SK-N-SH (cell line): Measurements from ENCODE around the gene SIX5. TPM values are rescaled to one million over a fixed set of nuclear protein-coding genes. Genes with fewer than 3 reads are reported as not detected.

Source experiments
- CTCF ChIA-PET: fragments of 300-600, 350-600 bp; formaldehyde crosslinking; extraction: SDS; loops from one replicate; lab custom pipeline; 2021; lab: Yijun Ruan, JAX
- POLR2A ChIA-PET: fragments of 350-600 bp; sonication (Branson Sonifier 250); formaldehyde crosslinking; extraction: SDS; loops from one replicate; lab custom pipeline; 2020; ENCODE audit warnings: antibody characterized with exemption, inconsistent platforms; lab: Yijun Ruan, JAX
- DNase-seq: peaks from one replicate; pipeline ENCODE4 v3.0.0; 2012
- H2AFZ ChIP-seq: fragments of 200-600 bp; sonication (generic); 2 replicates; pipeline ENCODE4 v1.8.1; 2016; ENCODE audit warnings: antibody characterized with exemption, mild to moderate bottlenecking, low read depth
- H3F3A ChIP-seq: fragments of 200-600 bp; sonication (generic); replicated peaks from 2 replicates; pipeline ENCODE3; 2016; ENCODE audit warnings: antibody characterized with exemption, mild to moderate bottlenecking; ENCODE audit not compliant: insufficient read depth
- H3K27ac ChIP-seq, 2 experiments: fragments of 200-500 bp in 1 of 2; fragments of 200-600 bp in 1 of 2; sonication (Bioruptor generic) in 1 of 2; sonication (generic), shearing (Covaris generic) in 1 of 2; 2 replicates each; pipeline versions ENCODE4 v1.5.1 to v1.6.1; 2014 to 2016; ENCODE audit warnings: low read depth in 2 of 2, inconsistent platforms in 1 of 2, low read length in 1 of 2, mild to moderate bottlenecking in 1 of 2, mixed read lengths in 1 of 2
- H3K27me3 ChIP-seq: fragments of 200-600 bp; sonication (generic), shearing (Covaris generic); 2 replicates; pipeline ENCODE4 v1.6.1; 2016; ENCODE audit warnings: mixed run types; ENCODE audit not compliant: insufficient read depth
- H3K36me3 ChIP-seq, 2 experiments: fragments of 200-500 bp in 1 of 2; fragments of 200-600 bp in 1 of 2; sonication (Bioruptor generic) in 1 of 2; sonication (generic) in 1 of 2; replicated peaks in 1 of 2; 2 replicates each; pipeline versions ENCODE3 to v1.5.1; 2014 to 2016; ENCODE audit warnings: low read length in 1 of 2, mild to moderate bottlenecking in 1 of 2; ENCODE audit not compliant: insufficient read depth in 2 of 2, control insufficient read depth in 1 of 2
- H3K4me1 ChIP-seq, 2 experiments: fragments of 200-500 bp in 1 of 2; fragments of 200-600 bp in 1 of 2; sonication (Bioruptor generic) in 1 of 2; sonication (generic), shearing (Covaris generic) in 1 of 2; 2 replicates each; pipeline versions ENCODE4 v1.5.1 to v1.6.1; 2014 to 2016; ENCODE audit warnings: low read depth in 1 of 2, low read length in 1 of 2, mixed run types in 1 of 2; ENCODE audit not compliant: insufficient read depth in 2 of 2, control insufficient read depth in 1 of 2
- H3K4me2 ChIP-seq: fragments of 200-600 bp; sonication (generic), shearing (Covaris generic); 2 replicates; pipeline ENCODE4 v1.6.1; 2017; ENCODE audit warnings: mixed run types
- H3K4me3 ChIP-seq, 2 experiments: fragments of 200-500 bp in 1 of 2; fragments of 200-600 bp in 1 of 2; sonication (Bioruptor generic) in 1 of 2; sonication (generic), shearing (Covaris generic) in 1 of 2; 2 replicates each; pipeline versions ENCODE4 v1.5.1 to v1.8.1; 2014 to 2016; ENCODE audit warnings: low read depth in 2 of 2, inconsistent platforms in 1 of 2, low read length in 1 of 2, mild to moderate bottlenecking in 1 of 2, mixed read lengths in 1 of 2, moderate library complexity in 1 of 2
- H3K79me2 ChIP-seq: fragments of 200-600 bp; sonication (generic); 2 replicates; pipeline ENCODE4 v1.8.1; 2017; ENCODE audit warnings: mild to moderate bottlenecking; ENCODE audit not compliant: insufficient read depth
- H3K9ac ChIP-seq: fragments of 200-600 bp; sonication (generic); 2 replicates; pipeline ENCODE4 v1.6.1; 2017; ENCODE audit warnings: mixed run types
- H3K9me2 ChIP-seq: fragments of 200-600 bp; sonication (generic); 2 replicates; pipeline ENCODE4 v1.6.1; 2017; ENCODE audit warnings: mixed run types
- H3K9me3 ChIP-seq: fragments of 200-600 bp; sonication (generic); 2 replicates; pipeline ENCODE4 v1.6.1; 2017; ENCODE audit warnings: mixed run types, mild to moderate bottlenecking, moderate library complexity
- H4K20me1 ChIP-seq: fragments of 200-600 bp; sonication (generic); 2 replicates; pipeline ENCODE4 v1.6.1; 2017; ENCODE audit warnings: mild to moderate bottlenecking, mixed run types; ENCODE audit not compliant: insufficient read depth
- ELF1 ChIP-seq: IDR thresholded peaks from 2 replicates; pipeline ENCODE4 v1.4.0; 2012
- FOXM1 ChIP-seq: IDR thresholded peaks from 2 replicates; pipeline ENCODE4 v1.4.0; 2012; ENCODE audit warnings: low read depth, mild to moderate bottlenecking
- JUND ChIP-seq: IDR thresholded peaks from 2 replicates; pipeline ENCODE4 v1.4.0; 2012
- NRF1 ChIP-seq: IDR thresholded peaks from 2 replicates; pipeline ENCODE4 v1.6.1; 2012; ENCODE audit warnings: low read depth, mild to moderate bottlenecking, low read length
- RCOR1 ChIP-seq: fragments of 150-350 bp; IDR thresholded peaks from 2 replicates; pipeline ENCODE4 v1.6.1; 2017; ENCODE audit warnings: antibody characterized with exemption, low read length
- RXRA ChIP-seq: IDR thresholded peaks from 2 replicates; pipeline ENCODE4 v1.4.0; 2012; ENCODE audit warnings: low read depth, mild to moderate bottlenecking, borderline replicate concordance
- SMC3 ChIP-seq: IDR thresholded peaks from 2 replicates; pipeline ENCODE4 v1.6.1; 2012; ENCODE audit warnings: low read depth, low read length, improper control_type of control experiment
- TAF1 ChIP-seq: IDR thresholded peaks from 2 replicates; pipeline ENCODE4 v1.6.1; 2012; ENCODE audit warnings: low read depth, mild to moderate bottlenecking, low read length, moderate library complexity, borderline replicate concordance
- TCF12 ChIP-seq: IDR thresholded peaks from 2 replicates; pipeline ENCODE4 v1.4.0; 2012
- WGBS: methylation state at CpG from one replicate; pipeline ENCODE4 v1.1.6; 2017; ENCODE audit warnings: low lambda C conversion rate; 5-methylcytosine and 5-hydroxymethylcytosine counted together
- polyA plus RNA-seq, 3 experiments: library from polyadenylated mRNA; depleted of rRNA; stranded (reverse); fragments of >200 nt; gene quantifications; 2 replicates each; pipeline ENCODE4 v1.2.3, GENCODE V29; 2012
- TF ChIP-seq, protein P1 (sequence below): fragments of 150-350 bp; IDR thresholded peaks from 2 replicates; pipeline ENCODE4 v1.6.1; 2016; ENCODE audit warnings: mild to moderate bottlenecking, low read depth, low read length
- TF ChIP-seq, protein P2 (sequence below): IDR thresholded peaks from 2 replicates; pipeline ENCODE4; 2012
- TF ChIP-seq, protein P3 (sequence below): fragments of 200-600 bp; sonication (generic); IDR thresholded peaks from 2 replicates; pipeline ENCODE4 v1.6.1; 2017; ENCODE audit warnings: antibody characterized with exemption, mild to moderate bottlenecking, moderate library complexity
- TF ChIP-seq, protein P4 (sequence below): fragments of 150-350 bp; IDR thresholded peaks from 2 replicates; pipeline ENCODE4 v1.6.1; 2017; ENCODE audit warnings: antibody characterized with exemption, low read length, low read depth, borderline replicate concordance

SIX5 gene
- polyA plus RNA-seq, 1 of the 3 experiments (the other 2 are of a cell fraction) = 8.4 TPM

DNA sequence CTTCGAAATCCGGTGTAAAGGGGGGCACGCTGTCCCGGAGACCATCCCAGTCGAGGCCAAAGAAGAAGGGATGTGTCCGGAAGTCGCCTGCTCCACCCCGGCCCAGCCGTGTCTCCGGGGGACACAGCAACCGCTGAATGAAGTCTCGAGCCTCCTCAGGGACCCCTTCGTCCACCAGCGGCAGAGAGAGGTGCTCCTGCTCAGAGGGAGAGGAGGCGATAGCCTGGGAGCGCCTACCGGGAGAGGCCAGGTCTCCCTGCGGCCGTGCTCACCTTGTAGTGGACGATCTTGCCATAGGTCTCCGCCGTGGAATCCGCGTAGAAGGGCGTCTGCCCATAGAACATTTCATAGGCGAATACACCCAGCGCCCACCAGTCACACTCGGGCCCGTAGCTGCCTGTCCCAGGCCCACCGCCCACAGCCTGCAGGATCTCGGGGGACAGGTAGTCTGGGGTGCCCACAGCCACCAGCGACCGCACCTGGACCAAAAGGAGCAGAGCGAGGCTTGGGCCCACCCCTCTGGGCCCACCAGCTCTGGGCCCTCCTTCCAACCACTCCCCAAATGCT is 8.4 kb upstream of the SIX5 start (continued):
- TF ChIP-seq, protein P1, sequence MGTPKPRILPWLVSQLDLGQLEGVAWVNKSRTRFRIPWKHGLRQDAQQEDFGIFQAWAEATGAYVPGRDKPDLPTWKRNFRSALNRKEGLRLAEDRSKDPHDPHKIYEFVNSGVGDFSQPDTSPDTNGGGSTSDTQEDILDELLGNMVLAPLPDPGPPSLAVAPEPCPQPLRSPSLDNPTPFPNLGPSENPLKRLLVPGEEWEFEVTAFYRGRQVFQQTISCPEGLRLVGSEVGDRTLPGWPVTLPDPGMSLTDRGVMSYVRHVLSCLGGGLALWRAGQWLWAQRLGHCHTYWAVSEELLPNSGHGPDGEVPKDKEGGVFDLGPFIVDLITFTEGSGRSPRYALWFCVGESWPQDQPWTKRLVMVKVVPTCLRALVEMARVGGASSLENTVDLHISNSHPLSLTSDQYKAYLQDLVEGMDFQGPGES = no peak
- TF ChIP-seq RCOR1 (no peak), FOXM1 (no peak)

DNA sequence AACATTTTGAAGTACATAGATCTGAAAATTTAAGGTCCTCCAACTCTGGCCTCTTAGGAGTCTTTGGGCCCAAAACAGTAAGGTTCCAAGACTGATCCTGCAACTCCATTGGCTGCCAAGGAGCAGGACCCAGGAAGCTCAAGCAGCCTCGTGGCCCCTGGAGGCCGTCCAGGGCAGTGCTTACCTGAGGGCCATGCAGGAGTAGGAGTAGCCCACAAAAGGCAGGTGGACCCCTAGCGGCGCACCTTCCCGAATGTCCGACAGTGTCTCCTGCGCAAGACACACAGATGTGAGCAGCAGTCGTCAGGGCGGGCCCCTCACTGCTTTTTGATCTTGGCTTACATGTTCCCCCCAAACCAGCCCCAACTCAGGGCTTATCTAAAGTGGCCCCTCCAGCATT is 5.7 kb upstream of the SIX5 start:
- Histone ChIP-seq H3K79me2 (peaks cover 5% of the 10 kb centered on the region; the same call in 1 of the 2 replicates), H4K20me1 (peaks cover 13% of the 10 kb centered on the region; the same call in 1 of the 2 replicates), H3K4me1 (peaks cover 5 to 12% of the 10 kb centered on the region in 2 experiments; a peak in 3 of 4 replicates), H3F3A (peaks cover 52% of the 10 kb centered on the region)
- POLR2A ChIA-PET = no interaction called here
- TF ChIP-seq, protein P2, sequence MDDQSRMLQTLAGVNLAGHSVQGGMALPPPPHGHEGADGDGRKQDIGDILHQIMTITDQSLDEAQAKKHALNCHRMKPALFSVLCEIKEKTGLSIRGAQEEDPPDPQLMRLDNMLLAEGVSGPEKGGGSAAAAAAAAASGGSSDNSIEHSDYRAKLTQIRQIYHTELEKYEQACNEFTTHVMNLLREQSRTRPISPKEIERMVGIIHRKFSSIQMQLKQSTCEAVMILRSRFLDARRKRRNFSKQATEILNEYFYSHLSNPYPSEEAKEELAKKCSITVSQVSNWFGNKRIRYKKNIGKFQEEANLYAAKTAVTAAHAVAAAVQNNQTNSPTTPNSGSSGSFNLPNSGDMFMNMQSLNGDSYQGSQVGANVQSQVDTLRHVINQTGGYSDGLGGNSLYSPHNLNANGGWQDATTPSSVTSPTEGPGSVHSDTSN = no peak
- TF ChIP-seq TCF12 = no peak
- TF ChIP-seq RXRA = no peak
- TF ChIP-seq, protein P3, sequence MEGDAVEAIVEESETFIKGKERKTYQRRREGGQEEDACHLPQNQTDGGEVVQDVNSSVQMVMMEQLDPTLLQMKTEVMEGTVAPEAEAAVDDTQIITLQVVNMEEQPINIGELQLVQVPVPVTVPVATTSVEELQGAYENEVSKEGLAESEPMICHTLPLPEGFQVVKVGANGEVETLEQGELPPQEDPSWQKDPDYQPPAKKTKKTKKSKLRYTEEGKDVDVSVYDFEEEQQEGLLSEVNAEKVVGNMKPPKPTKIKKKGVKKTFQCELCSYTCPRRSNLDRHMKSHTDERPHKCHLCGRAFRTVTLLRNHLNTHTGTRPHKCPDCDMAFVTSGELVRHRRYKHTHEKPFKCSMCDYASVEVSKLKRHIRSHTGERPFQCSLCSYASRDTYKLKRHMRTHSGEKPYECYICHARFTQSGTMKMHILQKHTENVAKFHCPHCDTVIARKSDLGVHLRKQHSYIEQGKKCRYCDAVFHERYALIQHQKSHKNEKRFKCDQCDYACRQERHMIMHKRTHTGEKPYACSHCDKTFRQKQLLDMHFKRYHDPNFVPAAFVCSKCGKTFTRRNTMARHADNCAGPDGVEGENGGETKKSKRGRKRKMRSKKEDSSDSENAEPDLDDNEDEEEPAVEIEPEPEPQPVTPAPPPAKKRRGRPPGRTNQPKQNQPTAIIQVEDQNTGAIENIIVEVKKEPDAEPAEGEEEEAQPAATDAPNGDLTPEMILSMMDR = no peak
- TF ChIP-seq JUND = no peak
- TF ChIP-seq NRF1 = no peak
- TF ChIP-seq, protein P4, sequence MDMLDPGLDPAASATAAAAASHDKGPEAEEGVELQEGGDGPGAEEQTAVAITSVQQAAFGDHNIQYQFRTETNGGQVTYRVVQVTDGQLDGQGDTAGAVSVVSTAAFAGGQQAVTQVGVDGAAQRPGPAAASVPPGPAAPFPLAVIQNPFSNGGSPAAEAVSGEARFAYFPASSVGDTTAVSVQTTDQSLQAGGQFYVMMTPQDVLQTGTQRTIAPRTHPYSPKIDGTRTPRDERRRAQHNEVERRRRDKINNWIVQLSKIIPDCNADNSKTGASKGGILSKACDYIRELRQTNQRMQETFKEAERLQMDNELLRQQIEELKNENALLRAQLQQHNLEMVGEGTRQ = no peak
- TF ChIP-seq TAF1 = no peak
- TF ChIP-seq FOXM1 = no peak
- no peak for TF ChIP-seq ELF1
- TF ChIP-seq SMC3 = no peak
- TF ChIP-seq, all 33 proteins: peak for 0
- Histone ChIP-seq H3K36me3 (peaks cover 25 to 54% of the 10 kb centered on the region in 2 experiments), H3K9me3 (no peaks in the 10 kb centered on the region), H2AFZ (no peak overlapping the region), H3K9me2 (no peaks in the 10 kb centered on the region), H3K9ac (no peak overlapping the region), H3K27me3 (no peaks in the 10 kb centered on the region), H3K4me2 (no peak overlapping the region), H3K4me3 (no peak overlapping the region), H3K27ac (no peak overlapping the region)
- DNase-seq = no peak
- 92% methylated on average over 9 of the region's 9 CpGs for WGBS
- CTCF ChIA-PET = no interaction called here
